SW 1271 (cell line): ENCODE data around the gene SEC24A.
"Not testable (repeated sequence)": the region's sequence is repeated elsewhere in the genome, so short reads cannot be mapped to it uniquely, and the experiment has no call there.

ENCODE experiments used
- DNase-seq, 2 experiments: peaks; one replicate each; lab custom pipeline; 2025; lab: John Stamatoyannopoulos, UW

The SEC24A gene

DNA sequence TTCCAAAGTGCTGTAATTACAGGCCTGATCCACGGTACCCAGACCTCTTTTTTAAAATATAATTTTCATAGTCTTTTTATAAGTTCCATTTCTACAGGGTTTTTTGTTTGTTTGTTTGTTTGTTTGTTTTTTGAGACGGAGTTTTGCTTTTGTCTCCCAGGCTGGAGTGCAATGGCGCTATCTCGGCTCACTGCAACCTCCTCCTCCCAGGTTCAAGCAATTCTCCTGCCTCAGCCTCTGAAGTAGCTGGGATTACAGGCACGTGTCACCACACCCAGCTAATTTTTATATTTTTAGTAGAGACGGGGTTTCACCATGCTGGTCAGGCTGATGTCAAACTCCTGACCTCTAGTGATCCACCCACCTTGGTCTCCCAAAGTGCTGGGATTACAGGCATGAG lies 2.1 kb downstream of the SEC24A start:
- not testable (repeated sequence) for DNase-seq

GRCh38 chr5:134651531-134651930 lies 2.9 kb downstream of the SEC24A start:
- DNase-seq, result no peak

DNA sequence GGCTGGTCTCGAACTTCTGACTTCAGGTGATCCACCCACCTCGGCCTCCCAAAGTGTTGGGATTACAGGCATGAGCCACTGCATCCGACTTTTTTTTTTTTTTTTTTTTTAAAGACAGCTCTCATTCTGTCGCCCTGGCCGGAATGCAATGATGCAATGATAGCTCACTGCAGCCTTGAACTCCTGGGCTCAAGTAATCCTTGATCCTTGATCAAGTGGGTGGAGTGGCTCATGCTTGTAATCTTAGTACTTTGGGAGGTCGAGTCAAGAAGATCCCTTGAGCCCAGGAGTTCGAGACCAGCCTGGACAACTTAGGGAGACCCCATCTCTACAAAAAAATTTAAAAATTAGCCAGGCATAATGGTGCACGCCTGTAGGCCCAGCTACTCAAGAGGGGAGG lies 8.1 kb downstream of the SEC24A start:
- no peak for DNase-seq

DNA sequence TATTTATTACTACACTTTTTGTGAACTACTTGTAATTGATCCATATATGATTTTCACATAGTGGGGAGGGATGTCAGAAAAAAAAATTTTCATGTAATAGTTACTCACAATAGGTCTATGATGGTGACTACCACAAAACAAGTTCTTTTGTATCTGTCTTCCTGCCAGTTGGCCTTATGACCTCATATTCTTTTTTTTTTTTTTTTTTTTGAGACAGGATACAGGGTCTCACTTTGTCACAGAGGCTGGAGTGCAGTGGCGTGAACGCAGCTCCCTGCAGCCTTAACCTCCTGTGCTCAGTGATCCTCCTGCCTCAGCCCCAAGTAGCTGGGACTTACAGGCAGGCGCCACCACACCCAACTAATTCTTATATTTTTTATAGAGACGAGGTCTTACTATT lies 10.9 kb downstream of the SEC24A start:
- DNase-seq, result no peak

DNA sequence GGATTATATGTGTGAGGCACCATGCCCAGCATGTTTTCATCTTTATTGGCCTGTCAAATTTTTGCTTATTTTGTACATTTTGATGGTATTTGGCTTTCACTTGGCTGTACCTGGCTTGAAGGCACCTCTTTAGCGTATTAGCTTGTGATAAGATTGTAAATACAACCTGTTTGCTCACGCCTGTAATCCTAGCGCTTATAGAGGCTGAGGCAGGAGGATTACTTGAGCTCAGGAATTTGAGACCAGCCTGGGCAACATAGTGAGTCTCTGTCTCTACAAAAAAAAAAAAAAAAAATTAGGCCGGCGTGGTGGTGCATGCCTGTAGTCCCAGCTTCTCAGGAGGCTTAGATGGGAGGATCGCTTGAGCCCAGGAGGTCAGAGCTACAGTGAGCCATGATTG lies 11.3 kb downstream of the SEC24A start:
- DNase-seq, result no peak

- DNase-seq, result no peak
Measured at GRCh38 chr5:134662971-134663370, 14.4 kb downstream of the SEC24A start.

GRCh38 chr5:134664448-134664847 lies 15.9 kb downstream of the SEC24A start:
- DNase-seq, result no peak

GRCh38 chr5:134673546-134673945 lies 25.0 kb downstream of the SEC24A start:
- not testable (repeated sequence) for DNase-seq

DNA sequence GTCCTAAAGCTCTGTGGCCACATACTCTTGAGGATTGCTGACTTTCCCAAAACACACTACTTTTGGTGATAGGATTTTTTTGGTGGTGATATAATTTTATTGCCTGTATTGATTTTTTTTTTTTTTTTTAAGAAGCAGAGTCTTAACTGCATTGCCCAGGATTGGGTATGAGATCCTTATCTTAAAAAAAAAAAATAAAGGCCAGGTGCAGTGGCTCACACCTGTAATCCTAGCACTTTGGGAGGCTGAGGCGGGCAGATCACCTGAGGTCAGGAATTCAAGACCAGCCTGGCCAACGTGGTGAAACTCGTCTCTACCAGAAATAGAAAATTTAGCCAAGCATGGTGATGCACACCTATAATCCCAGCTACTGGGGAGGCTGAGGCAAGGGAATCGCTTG lies 28.8 kb downstream of the SEC24A start:
- not testable (repeated sequence) for DNase-seq

DNA sequence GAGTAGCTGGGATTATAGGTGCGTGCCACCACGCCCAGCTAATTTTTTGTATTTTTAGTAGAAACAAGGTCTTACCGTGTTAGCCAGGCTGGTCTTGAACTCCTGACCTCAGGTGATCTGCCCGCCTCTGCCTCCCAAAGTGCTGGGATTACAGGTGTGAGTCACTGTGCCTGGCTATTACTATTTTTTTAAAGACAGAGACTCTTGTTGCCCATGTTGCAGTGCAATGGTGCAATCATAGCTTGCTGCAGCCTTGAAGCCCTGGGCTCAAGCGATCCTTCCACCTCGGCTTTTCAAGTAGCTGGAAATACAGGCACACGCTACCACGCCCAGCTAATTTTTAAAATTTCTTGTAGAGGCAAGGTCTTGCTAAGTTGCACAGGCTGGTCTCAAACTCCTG lies 41.6 kb downstream of the SEC24A start:
- not testable (repeated sequence) for DNase-seq

DNA sequence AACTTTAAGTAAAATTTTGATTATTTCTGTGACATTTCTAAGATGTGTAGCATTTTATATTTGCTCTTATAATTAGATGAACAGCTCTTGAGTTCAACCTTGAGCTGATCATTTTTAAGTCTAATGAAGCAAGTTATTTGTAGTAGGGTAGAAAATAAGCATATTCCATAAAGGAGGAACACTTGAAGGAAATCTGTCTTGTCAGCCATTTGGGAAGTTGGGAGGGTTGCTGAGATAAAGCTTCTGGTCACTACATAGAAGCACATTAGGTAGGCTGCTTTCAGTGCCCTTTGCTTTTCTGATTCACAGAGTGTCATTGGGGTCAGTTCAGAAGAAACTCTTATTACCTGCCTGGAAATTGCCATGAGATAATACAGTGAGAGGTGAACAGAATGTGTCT lies 44.1 kb downstream of the SEC24A start:
- DNase-seq, result no peak

- no peak for DNase-seq
Measured at GRCh38 chr5:134708301-134708700, 59.7 kb downstream of the SEC24A start.

GRCh38 chr5:134714120-134714519 lies 65.5 kb downstream of the SEC24A start:
- no peak for DNase-seq

GRCh38 chr5:134714541-134714940 lies 66.0 kb downstream of the SEC24A start:
- DNase-seq, result no peak

DNA sequence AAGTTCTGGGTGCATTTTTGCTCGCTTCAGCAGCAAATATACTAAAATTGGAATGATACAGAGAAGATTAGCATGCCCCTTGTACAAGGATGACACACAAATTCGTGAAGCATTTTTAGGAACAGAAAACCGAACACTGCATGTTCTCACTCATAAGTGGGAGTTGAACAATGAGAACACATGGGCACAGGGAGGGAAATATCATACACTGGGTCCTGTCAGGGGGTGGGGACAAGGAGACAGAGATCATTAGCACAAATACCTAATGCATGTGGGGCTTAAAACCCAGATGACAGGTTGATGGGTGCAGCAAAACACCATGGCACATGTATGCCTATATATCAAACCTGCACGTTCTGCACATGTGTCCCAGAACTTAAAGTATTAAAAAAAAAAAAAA lies 66.9 kb downstream of the SEC24A start:
- DNase-seq, result not testable (repeated sequence)

GRCh38 chr5:134724872-134725271 lies 76.3 kb downstream of the SEC24A start:
- DNase-seq, result no peak

- DNase-seq, result no peak
Measured at GRCh38 chr5:134732819-134733218, 84.2 kb downstream of the SEC24A start.

DNA sequence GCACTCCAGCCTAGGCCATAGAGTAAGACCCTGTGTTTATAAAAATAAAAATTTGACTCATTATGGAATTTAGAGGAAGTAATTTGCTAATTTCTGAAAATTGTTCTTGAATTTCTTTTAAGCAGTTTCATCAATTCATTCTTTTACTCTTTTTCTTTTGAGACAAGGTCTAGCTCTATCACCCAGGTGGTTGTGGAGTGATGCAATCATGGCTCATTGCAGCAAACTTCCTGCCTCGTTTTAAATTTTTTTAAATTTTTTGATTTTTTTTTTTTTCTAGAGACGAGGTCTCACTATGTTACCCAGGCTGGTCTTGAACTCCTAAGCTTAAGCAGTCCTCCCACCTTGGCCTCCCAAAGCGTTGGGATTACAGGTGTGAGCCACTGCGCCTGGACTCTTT lies 86.7 kb downstream of the SEC24A start:
- DNase-seq, result no peak

DNA sequence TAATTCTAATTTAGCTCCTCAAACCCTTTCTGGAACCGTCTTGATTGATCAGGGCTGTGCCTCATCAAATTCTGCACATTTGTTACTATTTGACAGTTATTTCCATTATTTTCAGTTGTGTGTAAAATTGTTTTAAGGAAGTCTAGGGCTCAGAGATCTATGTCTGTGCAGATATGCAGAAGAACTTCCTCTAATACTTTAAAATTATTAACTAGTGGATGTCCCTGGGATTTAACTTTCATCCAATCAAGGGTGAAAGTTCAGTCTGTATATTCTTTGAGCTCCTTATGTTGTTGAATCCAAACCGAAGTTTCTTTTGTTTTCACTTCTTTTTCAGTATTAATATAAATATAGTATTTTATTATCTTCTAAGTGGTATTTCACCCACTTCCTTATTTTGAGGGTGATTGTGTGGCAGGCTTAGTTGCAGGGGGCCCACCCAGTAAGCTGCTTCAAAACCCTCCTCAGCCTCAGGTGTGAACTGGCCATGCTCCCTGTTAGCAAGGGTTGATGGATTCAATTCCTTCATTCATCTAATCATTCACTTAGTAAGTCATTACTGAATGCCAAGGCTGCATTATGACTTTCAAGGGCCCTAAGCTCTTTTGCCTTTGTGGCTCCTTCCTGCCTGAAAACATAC lies 87.7 kb downstream of the SEC24A start:
- DNase-seq, result no peak

DNA sequence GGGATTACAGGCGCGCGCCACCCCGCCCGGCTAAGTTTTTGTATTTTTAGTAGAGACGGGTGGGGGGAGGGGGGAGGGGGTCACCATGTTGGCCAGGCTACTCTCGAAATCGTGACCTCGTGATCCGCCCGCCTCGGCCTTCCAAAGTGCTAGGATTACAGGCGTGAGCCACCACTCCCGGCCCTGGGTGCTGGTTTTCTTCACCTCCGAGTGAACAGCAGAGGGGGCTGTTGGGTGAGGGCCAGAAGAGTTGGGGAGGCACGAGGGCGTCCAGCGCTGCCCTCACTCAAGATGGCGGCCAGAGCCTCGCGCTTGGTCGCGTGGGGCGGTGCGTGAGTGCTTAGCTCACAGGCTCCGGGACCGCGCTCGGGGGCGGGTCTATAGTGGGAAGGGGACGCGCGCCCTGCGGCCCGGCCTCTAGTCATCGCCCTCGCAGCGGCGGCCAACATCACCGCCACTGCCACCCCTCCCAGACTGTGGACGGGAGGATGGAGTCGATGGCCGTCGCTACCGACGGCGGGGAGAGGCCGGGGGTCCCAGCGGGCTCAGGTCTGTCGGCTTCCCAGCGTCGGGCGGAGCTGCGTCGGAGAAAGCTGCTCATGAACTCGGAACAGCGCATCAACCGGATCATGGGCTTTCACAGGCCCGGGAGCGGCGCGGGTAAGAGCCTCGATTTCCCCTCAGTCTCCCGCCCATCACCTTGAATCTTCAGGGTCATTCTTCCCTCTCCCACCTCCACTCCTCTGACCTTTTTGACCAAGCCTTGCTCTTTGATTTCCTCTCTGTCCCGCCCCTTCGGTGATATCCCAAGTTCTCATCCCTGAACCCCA lies 89.8 kb downstream of the SEC24A start, which contains the start of gene CAMLG:
Gene CAMLG, plus strand, starts transcription at position 416 of the 830 bp plus-strand sequence. Its CDS starts 73 bp downstream, at position 489.
- peak; percentile 96 to 97 for DNase-seq

DNA sequence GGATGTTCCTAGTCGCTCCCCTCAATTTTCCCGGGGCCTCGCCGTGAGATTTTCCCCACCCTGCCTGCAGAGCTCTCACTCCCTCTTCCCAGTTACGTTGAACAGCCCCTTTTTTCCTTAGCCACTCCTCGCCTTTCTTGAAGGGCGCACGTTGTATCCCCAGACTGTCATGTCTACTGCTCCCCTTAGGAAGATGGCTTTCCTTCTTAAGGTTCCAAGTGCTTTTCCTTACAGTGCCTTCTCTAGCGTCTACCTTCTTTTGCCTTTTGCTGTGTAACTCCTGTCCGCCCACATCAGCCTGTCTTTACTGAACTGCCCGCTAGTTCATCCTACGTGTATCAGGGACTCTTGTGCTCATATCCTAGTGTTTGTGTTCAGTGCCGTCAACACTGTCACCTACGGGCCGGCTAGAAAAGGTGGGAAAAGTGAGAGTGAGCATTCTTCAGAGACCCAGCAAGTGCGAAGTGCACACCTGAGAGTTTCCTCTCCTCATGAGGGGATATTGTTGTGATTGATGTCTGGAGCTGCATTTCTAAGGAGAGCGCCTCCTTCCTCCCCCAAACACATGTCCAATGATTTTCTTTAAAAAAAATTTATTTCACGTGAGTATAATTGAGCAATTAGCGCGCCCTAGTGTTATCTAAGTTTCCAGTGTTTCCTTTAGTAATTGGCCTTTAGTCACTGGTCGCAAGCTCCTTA lies 90.5 kb downstream of the SEC24A start:
- DNase-seq, result peak; percentile 25 to 87

DNA sequence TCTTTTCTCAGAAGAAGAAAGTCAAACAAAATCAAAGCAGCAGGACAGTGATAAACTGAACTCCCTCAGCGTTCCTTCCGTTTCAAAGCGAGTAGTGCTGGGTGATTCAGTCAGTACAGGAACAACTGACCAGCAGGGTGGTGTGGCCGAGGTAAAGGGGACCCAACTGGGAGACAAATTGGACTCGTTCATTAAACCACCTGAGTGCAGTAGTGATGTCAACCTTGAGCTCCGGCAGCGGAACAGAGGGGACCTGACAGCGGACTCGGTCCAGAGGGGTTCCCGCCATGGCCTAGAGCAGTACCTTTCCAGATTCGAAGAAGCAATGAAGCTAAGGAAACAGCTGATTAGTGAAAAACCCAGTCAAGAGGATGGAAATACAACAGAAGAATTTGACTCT lies 92.5 kb downstream of the SEC24A start:
- no peak for DNase-seq

GRCh38 chr5:134742134-134742533 lies 93.5 kb downstream of the SEC24A start:
- no peak for DNase-seq
